Hepatocyte (in vitro differentiated cells): ENCODE measurements around the gene SOX8. TPM values are rescaled to one million over a fixed set of nuclear protein-coding genes. Genes with fewer than 3 reads are reported as not detected.

ENCODE experiments used
- DNase-seq: peaks from one replicate; pipeline ENCODE4 v3.0.0-alpha.2; 2016; ENCODE audit warnings: low spot score
- H2AFZ ChIP-seq: fragments of 200-600 bp; sonication (generic); 2 replicates; pipeline ENCODE4 v1.6.0; 2016; ENCODE audit warnings: antibody characterized with exemption, mild to moderate bottlenecking
- H3K27ac ChIP-seq: fragments of 200-600 bp; sonication (generic); 2 replicates; pipeline ENCODE4 v1.5.1; 2016; ENCODE audit warnings: mild to moderate bottlenecking
- H3K27me3 ChIP-seq: fragments of 200-600 bp; sonication (generic); 2 replicates; pipeline ENCODE4 v1.6.1; 2016
- H3K36me3 ChIP-seq: fragments of 200-600 bp; sonication (generic); replicated peaks from 2 replicates; pipeline ENCODE4 v1.5.1; 2016; ENCODE audit warnings: low read depth; ENCODE audit not compliant: insufficient read depth
- H3K4me1 ChIP-seq: fragments of 200-600 bp; sonication (generic); 2 replicates; pipeline ENCODE4 v1.5.1; 2016; ENCODE audit warnings: mild to moderate bottlenecking, moderate library complexity; ENCODE audit not compliant: insufficient read depth
- H3K4me2 ChIP-seq: fragments of 200-600 bp; sonication (generic); 2 replicates; pipeline ENCODE4 v1.6.0; 2016
- H3K4me3 ChIP-seq: fragments of 200-600 bp; sonication (generic); 2 replicates; pipeline ENCODE4 v1.5.1; 2016; ENCODE audit warnings: mild to moderate bottlenecking
- H3K79me2 ChIP-seq: fragments of 200-600 bp; sonication (generic); 2 replicates; pipeline ENCODE4 v1.6.0; 2017; ENCODE audit warnings: mild to moderate bottlenecking
- H3K9me2 ChIP-seq: fragments of 200-600 bp; sonication (generic); replicated peaks from 2 replicates; pipeline ENCODE4 v1.6.0; 2017; ENCODE audit warnings: mild to moderate bottlenecking; ENCODE audit not compliant: insufficient read depth
- H3K9me3 ChIP-seq: fragments of 200-600 bp; sonication (generic); 2 replicates; pipeline ENCODE4 v1.5.1; 2016; ENCODE audit warnings: low read depth, mild to moderate bottlenecking
- H4K20me1 ChIP-seq: fragments of 200-600 bp; sonication (generic); 2 replicates; pipeline ENCODE4 v1.6.0; 2016; ENCODE audit warnings: mild to moderate bottlenecking; ENCODE audit not compliant: insufficient read depth, poor library complexity, severe bottlenecking
- EZH2 ChIP-seq: fragments of 200-600 bp; sonication (generic); IDR thresholded peaks from 2 replicates; pipeline ENCODE4 v1.6.1; 2016; ENCODE audit warnings: antibody characterized with exemption, mild to moderate bottlenecking, borderline replicate concordance
- EZH2phosphoT487 ChIP-seq: fragments of 200-600 bp; sonication (generic); IDR thresholded peaks from one replicate; pipeline ENCODE4 v1.6.1; 2018; ENCODE audit warnings: antibody characterized with exemption, mild to moderate bottlenecking, low read depth, moderate library complexity; ENCODE audit not compliant: unreplicated experiment, severe bottlenecking
- WGBS: methylation state at CpG from one replicate; pipeline ENCODE4 v1.1.6; 2016; ENCODE audit warnings: low lambda C conversion rate; ENCODE audit errors: missing lambda C conversion rate; 5-methylcytosine and 5-hydroxymethylcytosine counted together
- polyA plus RNA-seq: library from polyadenylated mRNA; unstranded; fragments of >200 nt; fragmentation: Nextera tagmentation; extraction: Ambion mirVana; gene quantifications from 2 replicates; pipeline ENCODE4 v1.2.1, GENCODE V29; 2016
- total RNA-seq: library from RNA; depleted of rRNA; stranded (reverse); fragments of >200 nt; gene quantifications from 2 replicates; pipeline ENCODE4 v1.2.3, GENCODE V29; 2014
- TF ChIP-seq, protein P1 (sequence below): fragments of 200-600 bp; sonication (generic); IDR thresholded peaks from 2 replicates; pipeline ENCODE4 v1.5.1; 2016; ENCODE audit warnings: antibody characterized with exemption, mild to moderate bottlenecking; ENCODE audit not compliant: poor library complexity

SOX8 gene
- total and polyA plus RNA-seq, 2 experiments from 2014 or later: 3.8 to 4.7 TPM

DNA sequence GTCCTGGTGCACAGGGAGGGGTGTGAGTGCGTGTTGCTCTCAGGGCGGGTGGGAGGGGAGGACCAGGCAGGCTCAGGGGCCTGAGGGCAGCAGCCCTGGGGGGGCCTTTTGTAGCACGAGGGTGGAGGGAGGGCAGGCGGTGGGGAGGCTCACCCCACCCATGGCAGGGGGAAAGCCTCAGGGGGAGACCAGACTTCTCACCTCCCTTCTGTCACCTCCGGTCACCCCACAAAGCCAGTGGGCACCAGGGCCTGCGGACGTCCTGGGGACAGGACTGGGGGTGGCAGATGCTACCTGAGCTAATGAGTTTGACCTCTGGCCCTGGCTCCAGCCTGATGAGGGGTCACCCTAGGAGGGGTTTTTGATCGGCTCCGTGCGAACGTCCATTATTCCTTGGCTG lies 39.0 kb downstream of the SOX8 start:
- TF ChIP-seq EZH2 (no peak), EZH2phosphoT487 (no peak)
- TF ChIP-seq, protein P1, sequence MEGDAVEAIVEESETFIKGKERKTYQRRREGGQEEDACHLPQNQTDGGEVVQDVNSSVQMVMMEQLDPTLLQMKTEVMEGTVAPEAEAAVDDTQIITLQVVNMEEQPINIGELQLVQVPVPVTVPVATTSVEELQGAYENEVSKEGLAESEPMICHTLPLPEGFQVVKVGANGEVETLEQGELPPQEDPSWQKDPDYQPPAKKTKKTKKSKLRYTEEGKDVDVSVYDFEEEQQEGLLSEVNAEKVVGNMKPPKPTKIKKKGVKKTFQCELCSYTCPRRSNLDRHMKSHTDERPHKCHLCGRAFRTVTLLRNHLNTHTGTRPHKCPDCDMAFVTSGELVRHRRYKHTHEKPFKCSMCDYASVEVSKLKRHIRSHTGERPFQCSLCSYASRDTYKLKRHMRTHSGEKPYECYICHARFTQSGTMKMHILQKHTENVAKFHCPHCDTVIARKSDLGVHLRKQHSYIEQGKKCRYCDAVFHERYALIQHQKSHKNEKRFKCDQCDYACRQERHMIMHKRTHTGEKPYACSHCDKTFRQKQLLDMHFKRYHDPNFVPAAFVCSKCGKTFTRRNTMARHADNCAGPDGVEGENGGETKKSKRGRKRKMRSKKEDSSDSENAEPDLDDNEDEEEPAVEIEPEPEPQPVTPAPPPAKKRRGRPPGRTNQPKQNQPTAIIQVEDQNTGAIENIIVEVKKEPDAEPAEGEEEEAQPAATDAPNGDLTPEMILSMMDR: no peak
- no peaks in the 10 kb centered on the region for H4K20me1 ChIP-seq
- no peaks in the 10 kb centered on the region for H3K9me3 ChIP-seq
- H2AFZ ChIP-seq: no peak overlapping the region
- H3K79me2 ChIP-seq: no peaks in the 10 kb centered on the region
- no peak overlapping the region for H3K27ac ChIP-seq
- DNase-seq: no peak
- WGBS: 84% methylated on average over 10 of the region's 11 CpGs
- no peaks in the 10 kb centered on the region for H3K36me3 ChIP-seq
- no peaks in the 10 kb centered on the region for H3K27me3 ChIP-seq
- peaks cover 5% of the 10 kb centered on the region for H3K4me1 ChIP-seq
- no peaks in the 10 kb centered on the region for H3K9me2 ChIP-seq
- no peak overlapping the region for H3K4me2 ChIP-seq
- H3K4me3 ChIP-seq: no peak overlapping the region

DNA sequence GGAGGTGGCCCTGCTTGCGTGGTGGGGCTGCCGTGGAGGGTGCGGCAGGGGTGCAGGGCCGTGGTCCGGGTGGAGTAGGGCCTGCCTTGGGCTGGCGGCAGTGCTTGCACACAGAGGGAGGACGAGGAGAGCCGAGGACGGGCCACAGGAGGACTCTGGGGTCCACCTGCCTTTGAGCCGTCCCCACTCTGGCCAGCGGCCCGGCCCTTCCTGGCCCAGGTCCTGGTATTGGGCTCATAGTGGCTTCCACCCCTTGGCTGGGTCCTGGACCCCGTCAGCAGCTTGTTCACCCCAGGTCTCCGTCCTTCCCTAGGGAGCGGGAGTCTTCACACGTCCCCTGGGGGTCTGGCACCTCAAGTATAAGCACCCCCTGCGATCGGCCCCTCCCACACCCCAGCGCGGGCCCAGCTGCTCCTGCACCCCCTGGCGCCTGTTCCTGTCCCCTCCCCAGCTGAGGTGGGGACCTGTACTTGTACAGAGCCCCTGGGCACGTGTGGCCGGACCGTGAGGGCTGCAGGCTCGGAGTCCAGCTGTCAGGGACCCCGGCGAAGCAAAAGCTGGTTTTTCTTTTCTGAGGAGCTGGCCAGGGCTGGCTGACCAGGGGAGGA lies 40.1 kb downstream of the SOX8 start:
- H3K4me1 ChIP-seq: peaks cover 5% of the 10 kb centered on the region
- no peaks in the 10 kb centered on the region for H3K9me3 ChIP-seq
- H4K20me1 ChIP-seq: no peaks in the 10 kb centered on the region
- DNase-seq: no peak
- TF ChIP-seq EZH2phosphoT487 (no peak), EZH2 (no peak)
- TF ChIP-seq, protein P1: no peak
- H3K27me3 ChIP-seq: no peaks in the 10 kb centered on the region
- no peak overlapping the region for H3K4me2 ChIP-seq
- H3K9me2 ChIP-seq: no peaks in the 10 kb centered on the region
- no peaks in the 10 kb centered on the region for H3K36me3 ChIP-seq
- H2AFZ ChIP-seq: no peak overlapping the region
- 93% methylated on average over 23 of the region's 27 CpGs for WGBS
- no peak overlapping the region for H3K27ac ChIP-seq
- no peaks in the 10 kb centered on the region for H3K79me2 ChIP-seq
- no peak overlapping the region for H3K4me3 ChIP-seq

DNA sequence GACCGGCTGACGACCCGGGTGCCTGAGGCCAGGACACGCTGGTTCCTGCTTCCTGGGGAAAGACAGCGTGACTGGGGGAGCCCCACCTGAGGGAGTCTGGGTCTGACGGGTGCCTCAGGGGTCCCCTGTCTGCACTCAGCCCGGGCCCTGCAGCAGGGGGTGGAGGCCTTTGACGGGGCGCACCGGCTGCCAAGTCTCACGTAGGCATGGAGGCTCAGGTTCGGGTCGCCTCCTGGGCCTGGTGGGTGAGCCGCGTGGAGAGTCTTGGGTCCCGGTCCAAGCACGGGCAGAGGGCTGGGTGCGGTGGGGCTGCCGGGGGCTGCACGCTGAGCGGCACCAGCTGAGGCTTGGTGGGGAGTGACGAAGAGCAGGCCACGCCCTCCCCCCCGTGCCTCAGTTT lies 40.9 kb downstream of the SOX8 start:
- no peak for DNase-seq
- H2AFZ ChIP-seq: no peak overlapping the region
- H3K4me3 ChIP-seq: no peak overlapping the region
- H4K20me1 ChIP-seq: no peaks in the 10 kb centered on the region
- no peak overlapping the region for H3K4me2 ChIP-seq
- H3K27me3 ChIP-seq: no peaks in the 10 kb centered on the region
- H3K27ac ChIP-seq: no peak overlapping the region
- no peaks in the 10 kb centered on the region for H3K79me2 ChIP-seq
- TF ChIP-seq EZH2: no peak
- TF ChIP-seq, protein P1: no peak
- TF ChIP-seq EZH2phosphoT487: no peak
- H3K9me3 ChIP-seq: no peaks in the 10 kb centered on the region
- peaks cover 5% of the 10 kb centered on the region for H3K4me1 ChIP-seq
- H3K9me2 ChIP-seq: no peaks in the 10 kb centered on the region
- no peaks in the 10 kb centered on the region for H3K36me3 ChIP-seq
- 86% methylated on average over 22 of the region's 24 CpGs for WGBS
